ENCODE results near the gene DSCAM.
"Not testable (repeated sequence)": the region's sequence is repeated elsewhere in the genome, so short reads cannot be mapped to it uniquely, and the experiment has no call there.

The DSCAM gene

GRCh38 chr21:40331172-40331571 lies 515.8 kb downstream of the DSCAM start:
- no peak for DNase-seq (ENCODE audit: low read depth in 3 of 3)

DNA sequence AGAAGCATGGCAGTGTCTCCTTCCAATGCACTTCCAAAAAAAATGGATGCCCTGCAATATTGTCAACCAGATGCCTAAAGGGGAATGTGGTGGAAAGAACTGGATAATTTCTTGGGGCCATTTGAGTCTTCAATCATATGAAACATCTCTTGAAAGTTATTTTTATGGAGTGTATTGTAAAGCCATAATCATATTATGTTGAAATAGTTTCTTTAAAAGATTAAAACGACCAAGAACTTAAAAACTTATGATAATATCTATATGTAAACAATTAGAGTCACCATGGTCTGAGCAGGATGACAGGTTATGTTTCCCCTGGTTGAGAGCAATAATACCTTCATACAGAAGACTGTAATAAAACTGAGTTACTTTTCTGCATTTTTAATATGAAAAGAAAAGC lies 522.6 kb downstream of the DSCAM start:
- DNase-seq (ENCODE audit: low read depth in 3 of 3) = no peak

DNA sequence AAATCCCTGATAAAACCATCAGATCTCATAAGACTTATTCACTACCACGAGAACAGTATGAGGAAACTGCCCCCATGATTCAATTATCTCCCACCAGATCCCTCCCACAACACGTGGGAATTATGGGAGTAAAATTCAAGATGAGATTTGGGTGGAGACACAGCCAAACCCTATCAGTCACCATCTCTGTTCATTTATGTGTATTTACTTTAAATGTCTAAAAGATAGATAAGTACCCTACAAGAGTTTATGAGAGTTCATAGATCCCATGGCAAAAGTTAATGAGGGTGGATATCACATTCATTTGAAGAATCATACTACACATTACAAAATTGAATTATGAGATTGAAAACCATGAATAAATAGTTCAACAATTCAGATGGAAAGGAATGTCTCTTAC lies 526.2 kb downstream of the DSCAM start:
- DNase-seq (ENCODE audit: low read depth in 3 of 3) = not testable (repeated sequence)

DNA sequence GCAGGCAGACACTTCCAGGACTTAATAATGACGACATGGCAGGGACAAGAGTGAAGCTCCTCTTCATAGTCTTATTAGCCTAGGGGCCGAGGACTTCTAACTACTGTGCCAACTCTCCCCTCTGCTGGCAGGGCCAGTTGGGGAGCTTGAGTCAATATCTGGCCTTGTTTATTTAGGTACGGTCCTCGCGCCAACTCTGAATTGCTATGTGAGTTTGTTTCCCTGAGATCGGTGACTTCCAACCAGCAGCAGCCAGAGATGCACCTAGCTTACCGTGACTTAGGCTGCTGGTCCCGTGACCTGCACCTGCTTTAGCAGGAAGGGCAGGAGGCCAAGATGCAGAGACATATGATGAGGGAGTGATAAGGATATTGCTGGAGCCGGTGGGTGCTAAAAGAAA lies 528.6 kb downstream of the DSCAM start:
- DNase-seq (ENCODE audit: low read depth in 3 of 3) = no peak

DNA sequence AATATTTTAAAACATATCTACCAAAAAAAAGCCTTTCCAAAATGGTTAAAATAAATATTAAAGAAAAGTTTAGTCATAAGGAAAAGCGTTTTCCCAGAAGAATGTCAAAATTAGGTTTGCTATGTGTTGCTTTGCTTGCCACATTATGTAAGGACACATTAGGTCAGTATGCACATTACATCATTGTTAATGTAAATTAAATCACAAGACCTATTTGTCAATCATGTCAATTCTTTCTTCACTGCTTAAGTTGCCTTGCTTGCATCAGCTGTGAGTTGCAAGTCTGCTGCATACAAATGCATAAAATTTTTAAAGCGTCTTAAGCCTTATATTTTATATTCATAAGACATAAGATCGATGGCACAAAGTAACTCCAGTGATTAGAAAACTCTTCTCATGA lies 530.9 kb downstream of the DSCAM start:
- DNase-seq (ENCODE audit: low read depth in 3 of 3) = no peak

DNA sequence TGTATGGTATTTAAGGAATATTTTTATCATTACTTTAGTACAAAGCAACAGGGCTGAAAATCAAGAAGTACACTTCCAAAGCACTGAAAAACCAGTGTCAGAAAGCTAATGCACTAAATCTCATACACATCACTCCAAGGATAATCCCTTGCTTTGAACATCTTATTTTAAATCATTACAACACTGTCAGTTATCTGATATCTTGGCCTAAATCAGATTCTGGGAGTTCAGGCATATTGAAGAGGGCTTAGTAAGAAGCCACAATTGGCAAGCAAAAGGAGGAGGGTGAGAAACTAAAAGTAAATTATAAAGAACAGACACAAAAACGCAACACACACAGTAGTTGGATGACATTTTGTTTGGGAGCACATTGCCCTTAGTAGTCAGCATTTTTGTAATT lies 531.3 kb downstream of the DSCAM start:
- DNase-seq (ENCODE audit: low read depth in 3 of 3) = no peak

DNA sequence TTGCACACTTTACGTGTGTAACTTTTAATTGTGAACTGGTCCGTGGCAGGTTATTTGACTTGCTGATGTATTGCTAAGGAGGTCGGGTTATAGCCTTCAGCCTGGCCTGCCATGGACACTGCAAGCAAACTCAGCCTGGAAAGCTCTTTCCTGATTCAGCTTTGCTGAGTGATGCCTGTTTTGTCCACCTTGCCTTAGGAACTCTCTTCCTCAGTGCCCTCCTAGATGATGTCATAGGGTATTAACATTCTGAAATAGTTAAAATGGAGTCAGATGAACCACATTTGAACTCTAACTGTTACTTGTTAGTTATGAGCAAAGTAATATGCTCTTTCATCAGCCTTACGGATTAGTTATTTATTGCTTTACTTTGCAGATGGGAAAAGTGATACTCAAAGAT lies 533.7 kb downstream of the DSCAM start:
- DNase-seq (ENCODE audit: low read depth in 3 of 3) = no peak

- no peak for DNase-seq (ENCODE audit: low read depth in 3 of 3)
Observed at GRCh38 chr21:40300300-40300699, 546.7 kb downstream of the DSCAM start.

- DNase-seq (ENCODE audit: low read depth in 3 of 3) = no peak
Observed at GRCh38 chr21:40299451-40299850, 547.5 kb downstream of the DSCAM start.

GRCh38 chr21:40294345-40294744 lies 552.6 kb downstream of the DSCAM start:
- DNase-seq (ENCODE audit: low read depth in 3 of 3) = no peak

DNA sequence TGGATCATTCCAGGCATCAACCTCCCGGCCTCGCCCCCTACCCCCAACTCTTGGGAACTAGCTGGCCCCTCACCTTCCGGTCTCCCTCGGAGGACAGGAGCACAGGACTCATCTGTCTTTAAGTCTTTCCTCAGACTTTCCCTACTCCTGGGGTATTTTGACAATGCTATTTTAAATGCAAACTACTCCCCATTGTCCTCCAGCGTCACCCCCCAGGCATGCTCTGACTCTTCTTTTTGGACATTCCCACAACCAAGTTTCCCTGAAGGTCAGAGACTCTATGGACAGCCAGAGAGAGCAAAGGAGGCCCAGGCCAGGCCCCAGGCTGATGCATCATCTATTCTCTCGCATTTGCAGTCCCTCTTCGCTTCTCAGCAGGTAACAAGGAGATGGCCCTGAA lies 555.4 kb downstream of the DSCAM start:
- no peak for DNase-seq (ENCODE audit: low read depth in 3 of 3)

GRCh38 chr21:40284409-40284808 lies 562.5 kb downstream of the DSCAM start:
- DNase-seq (ENCODE audit: low read depth in 3 of 3) = no peak

DNA sequence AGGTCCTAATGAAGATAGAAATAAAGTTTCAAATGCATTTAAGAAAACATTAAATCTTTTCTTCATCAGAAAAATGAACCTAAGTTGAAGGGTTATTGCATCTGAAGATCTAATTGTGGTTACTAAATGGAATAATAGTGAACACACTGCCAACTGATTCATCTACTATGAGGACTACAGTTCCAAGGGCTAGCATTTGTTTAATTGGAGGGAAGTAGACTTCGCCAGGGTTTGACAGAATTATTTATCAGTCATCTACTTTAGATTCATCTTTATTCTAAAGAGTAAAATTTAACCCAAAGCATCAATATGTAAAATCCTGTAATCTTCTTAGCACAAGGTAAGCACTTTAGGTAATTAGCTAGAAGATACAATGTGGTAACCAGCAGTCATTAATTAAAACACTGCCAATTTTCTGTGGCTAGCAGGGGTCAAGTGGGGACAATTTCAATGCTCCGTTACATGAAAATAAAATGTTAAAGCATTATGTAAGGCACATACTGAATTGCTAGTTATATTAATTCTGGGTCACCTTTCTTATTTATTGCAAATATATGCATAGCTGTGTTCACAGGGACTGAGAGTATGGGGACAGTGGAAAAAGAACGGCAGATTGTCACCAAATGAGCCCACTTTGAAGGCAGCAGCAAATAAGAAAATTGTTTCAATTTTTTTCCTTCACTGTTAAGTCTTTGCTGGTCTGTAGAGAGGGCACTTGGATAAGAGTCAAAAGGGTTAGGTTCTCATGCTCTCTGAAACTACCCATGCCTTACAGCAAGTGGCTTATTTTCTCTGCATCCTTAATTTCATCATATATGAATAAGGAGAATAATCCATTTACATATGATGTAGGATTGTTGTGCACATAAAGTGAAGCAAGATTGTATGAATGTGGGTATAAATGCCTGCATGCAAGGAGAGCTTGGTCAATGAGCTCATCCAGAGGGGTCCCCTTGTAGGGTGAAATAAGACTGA lies 563.8 kb downstream of the DSCAM start:
- no peak for DNase-seq (ENCODE audit: low read depth in 3 of 3)

GRCh38 chr21:40278345-40278744 lies 568.6 kb downstream of the DSCAM start:
- DNase-seq (ENCODE audit: low read depth in 3 of 3) = no peak

- no peak for DNase-seq (ENCODE audit: low read depth in 3 of 3)
Observed at GRCh38 chr21:40276001-40276400, 571.0 kb downstream of the DSCAM start.

GRCh38 chr21:40272037-40272436 lies 574.9 kb downstream of the DSCAM start:
- no peak for DNase-seq (ENCODE audit: low read depth in 3 of 3)

DNA sequence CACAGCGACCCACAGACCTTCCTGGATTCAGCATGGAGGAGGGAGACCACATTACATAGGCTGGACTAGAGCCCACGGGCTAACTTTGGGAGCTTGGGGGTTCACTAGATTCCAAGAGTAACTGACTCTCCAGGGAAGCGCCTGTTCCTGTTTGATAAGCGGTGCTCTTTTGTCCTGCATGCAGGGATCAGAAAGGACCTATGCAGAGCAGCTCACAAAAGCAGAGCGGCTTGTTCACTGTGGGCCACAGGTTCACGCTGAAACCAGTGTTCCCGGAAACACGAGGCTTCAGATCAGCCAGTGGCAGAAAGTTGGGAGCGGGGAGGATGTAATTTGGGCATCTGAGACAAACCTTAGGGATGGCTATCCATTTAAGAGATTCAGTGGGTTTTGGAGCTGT lies 575.8 kb downstream of the DSCAM start:
- DNase-seq (ENCODE audit: low read depth in 3 of 3) = no peak

DNA sequence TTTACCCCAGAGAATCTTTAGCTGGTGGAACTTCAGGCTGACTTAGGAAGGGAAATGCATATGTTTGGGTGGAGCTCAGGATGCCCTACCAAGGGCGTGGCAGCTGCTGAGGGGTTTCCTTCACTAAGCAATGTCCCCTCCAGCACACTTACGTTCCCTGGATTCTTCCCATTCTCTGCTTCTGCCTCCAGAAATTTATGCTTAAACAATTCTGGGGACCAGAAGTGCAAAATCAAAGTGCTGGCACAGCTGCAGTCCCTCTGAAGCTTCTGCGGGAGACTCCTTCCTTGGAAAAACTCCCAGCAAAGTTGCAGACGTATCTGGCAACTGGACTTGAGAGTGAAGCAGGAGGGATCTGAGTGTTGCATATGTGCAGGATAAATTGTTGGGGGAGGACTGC lies 576.9 kb downstream of the DSCAM start:
- no peak for DNase-seq (ENCODE audit: low read depth in 3 of 3)

DNA sequence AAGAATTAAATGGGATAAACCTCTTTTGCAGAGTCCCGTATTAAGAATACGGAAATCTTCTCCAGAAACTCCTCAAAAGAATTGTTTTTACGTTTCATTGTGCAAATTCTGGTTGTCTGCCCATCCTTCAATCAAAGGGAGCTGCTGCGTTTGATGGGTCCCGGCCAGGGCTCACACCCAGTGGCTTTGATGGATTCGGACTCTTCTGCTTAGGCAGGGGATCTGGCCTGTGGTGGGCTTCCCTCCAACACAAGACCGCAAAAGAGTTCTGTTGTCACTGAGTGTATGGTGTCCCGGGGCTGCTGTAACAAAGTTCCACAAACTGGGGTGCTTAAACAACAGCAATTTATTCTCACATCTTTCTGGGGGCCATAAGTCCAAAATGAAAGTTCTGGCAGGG lies 577.7 kb downstream of the DSCAM start:
- no peak for DNase-seq (ENCODE audit: low read depth in 3 of 3)

- not testable (repeated sequence) for DNase-seq (ENCODE audit: low read depth in 3 of 3)
Observed at GRCh38 chr21:40258456-40258855, 588.5 kb downstream of the DSCAM start.

- DNase-seq (ENCODE audit: low read depth in 3 of 3) = no peak
Observed at GRCh38 chr21:40257342-40257741, 589.6 kb downstream of the DSCAM start.

- no peak for DNase-seq (ENCODE audit: low read depth in 3 of 3)
Observed at GRCh38 chr21:40255518-40256444, 591.2 kb downstream of the DSCAM start.

Data from stimulated activated CD4-positive, alpha-beta T cell treated with anti-CD3 and anti-CD28 coated beads, TNF-alpha, amount 100 ng/mL, for 24 hours (primary cell).